Activated T-helper 17 cell treated with anti-CD3 and anti-CD28 coated beads, Interleukin-2, amount 50 U/mL, for 72 hours (primary cell): ENCODE data around the gene GPR31. TPM values are rescaled to one million over a fixed set of nuclear protein-coding genes. Genes with fewer than 3 reads are reported as not detected.
"Not testable (repeated sequence)": the region's sequence is repeated elsewhere in the genome, so short reads cannot be mapped to it uniquely, and the experiment has no call there.

ENCODE experiments used
- ATAC-seq: fragments of 150-1000 bp; cut with Tn5 transposase; replicated peaks from 2 replicates; pipeline ENCODE4 v1.10.0; 2021; ENCODE audit warnings: mild to moderate bottlenecking, moderate library complexity
- H3K27ac Mint-ChIP-seq: one replicate; pipeline ENCODE4 v1.8.0; 2022; ENCODE audit warnings: mixed read lengths
- H3K27me3 Mint-ChIP-seq: one replicate; pipeline ENCODE4 v1.8.0; 2022; ENCODE audit warnings: mixed read lengths
- H3K36me3 Mint-ChIP-seq: one replicate; pipeline ENCODE4 v1.8.0; 2022; ENCODE audit warnings: low read depth, mild to moderate bottlenecking, mixed read lengths
- H3K4me1 Mint-ChIP-seq: one replicate; pipeline ENCODE4 v1.8.0; 2022; ENCODE audit warnings: mixed read lengths
- H3K4me3 Mint-ChIP-seq: one replicate; pipeline ENCODE4 v1.8.0; 2022; ENCODE audit warnings: mild to moderate bottlenecking, mixed read lengths
- H3K9me3 Mint-ChIP-seq: one replicate; pipeline ENCODE4 v1.8.0; 2022; ENCODE audit warnings: mixed read lengths
- total RNA-seq, 2 donors: library from RNA; stranded (reverse); gene quantifications; one replicate each; pipeline ENCODE4 v1.2.3, GENCODE V29; 2022

The GPR31 gene
- total RNA-seq, 2 donors from 2014 or later: not detected

- H3K36me3 Mint-ChIP-seq, H3K4me3 Mint-ChIP-seq, H3K4me1 Mint-ChIP-seq, ATAC-seq, H3K27ac Mint-ChIP-seq, H3K9me3 Mint-ChIP-seq, H3K27me3 Mint-ChIP-seq: not testable (repeated sequence)
Measured at GRCh38 chr6:167178896-167179655, 21.3 kb upstream of the GPR31 start.

GRCh38 chr6:167177271-167177670 lies 19.5 kb upstream of the GPR31 start:
- not testable (repeated sequence) for H3K27ac Mint-ChIP-seq, H3K36me3 Mint-ChIP-seq, H3K4me1 Mint-ChIP-seq, ATAC-seq, H3K27me3 Mint-ChIP-seq, H3K9me3 Mint-ChIP-seq, H3K4me3 Mint-ChIP-seq

DNA sequence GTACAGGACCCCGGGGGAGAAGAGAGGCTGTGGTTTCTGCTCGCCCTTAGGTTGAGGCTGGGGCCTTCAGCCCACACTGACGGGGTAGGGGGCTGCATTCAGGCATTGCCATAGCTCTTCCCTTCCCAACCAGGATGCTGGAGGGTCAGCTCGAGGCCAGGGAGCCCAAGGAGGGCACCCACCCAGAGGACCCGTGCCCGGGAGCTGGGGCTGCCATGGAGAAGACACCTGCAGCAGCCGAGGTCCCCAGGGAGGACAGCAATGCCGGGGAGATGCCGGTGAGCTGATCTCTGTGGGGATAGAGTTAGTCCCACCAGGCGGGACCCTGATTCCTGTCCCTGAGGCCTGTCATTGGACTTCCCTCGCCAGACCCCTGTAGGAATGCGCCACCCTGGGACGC lies 14.2 kb upstream of the GPR31 start:
- not testable (repeated sequence) for H3K27me3 Mint-ChIP-seq, H3K4me1 Mint-ChIP-seq, H3K9me3 Mint-ChIP-seq, H3K4me3 Mint-ChIP-seq, ATAC-seq, H3K27ac Mint-ChIP-seq, H3K36me3 Mint-ChIP-seq

DNA sequence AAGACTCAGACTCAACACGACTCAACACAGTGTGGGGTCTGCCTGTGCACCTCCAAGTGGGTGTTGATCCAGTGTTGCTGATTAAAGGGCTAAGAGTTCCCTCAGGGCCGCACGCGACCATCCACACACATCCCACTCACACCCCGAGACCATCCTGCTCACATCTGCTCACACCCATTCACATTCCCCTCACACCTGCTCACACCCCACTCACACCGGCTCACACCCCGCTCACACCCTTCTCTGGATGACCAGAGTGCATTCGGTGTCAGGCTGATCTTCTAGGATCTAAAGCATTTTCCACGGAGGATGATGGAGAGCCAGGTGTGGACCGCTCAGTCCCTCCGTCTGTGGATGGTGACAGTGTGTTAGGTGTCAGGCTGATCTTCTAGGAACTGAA lies 13.5 kb upstream of the GPR31 start:
- H3K36me3 Mint-ChIP-seq, H3K4me1 Mint-ChIP-seq, H3K27ac Mint-ChIP-seq, H3K4me3 Mint-ChIP-seq, ATAC-seq, H3K9me3 Mint-ChIP-seq, H3K27me3 Mint-ChIP-seq: not testable (repeated sequence)

GRCh38 chr6:167169867-167170266 lies 12.1 kb upstream of the GPR31 start:
- not testable (repeated sequence) for H3K27me3 Mint-ChIP-seq, H3K4me3 Mint-ChIP-seq, H3K36me3 Mint-ChIP-seq, H3K9me3 Mint-ChIP-seq, H3K4me1 Mint-ChIP-seq, ATAC-seq
- peak overlapping the region; percentile 16 for H3K27ac Mint-ChIP-seq

DNA sequence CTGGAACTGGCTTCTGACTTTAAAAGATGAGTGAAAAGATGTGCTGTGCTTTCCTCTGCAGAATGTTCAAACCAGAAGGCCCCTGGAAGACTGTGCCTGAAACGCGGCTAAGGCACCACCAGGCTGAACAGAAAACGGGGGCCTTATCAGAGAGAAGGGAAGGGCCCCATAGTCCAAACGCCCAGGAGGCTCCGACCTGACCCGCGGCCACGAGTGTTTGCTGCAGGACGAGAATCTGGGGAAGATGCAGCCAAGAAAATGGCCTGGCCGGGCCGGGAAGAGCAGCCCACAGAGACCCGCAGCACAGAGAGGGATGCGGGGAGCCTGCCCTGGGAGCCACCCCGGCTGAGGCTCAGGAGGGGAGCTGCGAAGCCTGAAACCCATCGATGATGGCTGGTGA lies 10.5 kb upstream of the GPR31 start:
- not testable (repeated sequence) for H3K36me3 Mint-ChIP-seq, H3K4me3 Mint-ChIP-seq, ATAC-seq, H3K4me1 Mint-ChIP-seq, H3K27ac Mint-ChIP-seq, H3K27me3 Mint-ChIP-seq, H3K9me3 Mint-ChIP-seq

- H3K36me3 Mint-ChIP-seq, H3K4me3 Mint-ChIP-seq, H3K27ac Mint-ChIP-seq, ATAC-seq, H3K9me3 Mint-ChIP-seq, H3K27me3 Mint-ChIP-seq, H3K4me1 Mint-ChIP-seq: not testable (repeated sequence)
Measured at GRCh38 chr6:167167699-167168098, 9.9 kb upstream of the GPR31 start.

- Mint-ChIP-seq H3K9me3 (no peaks in the 10 kb centered on the region), H3K27ac (no peak overlapping the region), H3K36me3 (no peaks in the 10 kb centered on the region), H3K4me3 (no peak overlapping the region), H3K27me3 (peaks cover 5% of the 10 kb centered on the region), H3K4me1 (peaks cover 7% of the 10 kb centered on the region)
- ATAC-seq: no peak
Measured at GRCh38 chr6:167165858-167166471, 8.2 kb upstream of the GPR31 start.

DNA sequence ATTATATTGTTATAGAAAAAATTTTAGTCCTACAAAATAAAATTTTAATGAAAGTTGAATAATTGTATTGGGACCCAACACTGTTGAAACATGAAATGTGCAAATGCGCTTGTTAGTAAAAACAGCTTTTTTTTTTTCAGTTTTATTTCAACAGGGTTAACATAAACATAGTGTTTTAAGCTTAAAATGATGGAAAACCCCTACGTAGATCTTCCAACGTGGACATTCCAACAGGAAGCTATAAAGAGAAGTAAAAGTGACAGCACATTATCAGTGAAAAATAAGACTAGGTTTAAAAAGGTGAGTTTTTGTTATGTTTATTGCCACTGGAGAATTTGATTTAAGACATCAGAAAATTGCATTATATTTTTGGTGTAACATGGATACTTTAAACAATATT lies 6.5 kb upstream of the GPR31 start:
- Mint-ChIP-seq H3K4me3 (no peak overlapping the region), H3K27me3 (no peaks in the 10 kb centered on the region), H3K36me3 (no peaks in the 10 kb centered on the region), H3K27ac (no peak overlapping the region), H3K9me3 (no peaks in the 10 kb centered on the region), H3K4me1 (peaks cover 2% of the 10 kb centered on the region)
- no peak for ATAC-seq

GRCh38 chr6:167163476-167164011 lies 5.8 kb upstream of the GPR31 start:
- no peaks in the 10 kb centered on the region for H3K27me3 Mint-ChIP-seq
- no peaks in the 10 kb centered on the region for H3K9me3 Mint-ChIP-seq
- no peak for ATAC-seq
- no peak overlapping the region for H3K4me3 Mint-ChIP-seq
- no peak overlapping the region for H3K27ac Mint-ChIP-seq
- H3K36me3 Mint-ChIP-seq: no peaks in the 10 kb centered on the region
- no peaks in the 10 kb centered on the region for H3K4me1 Mint-ChIP-seq

DNA sequence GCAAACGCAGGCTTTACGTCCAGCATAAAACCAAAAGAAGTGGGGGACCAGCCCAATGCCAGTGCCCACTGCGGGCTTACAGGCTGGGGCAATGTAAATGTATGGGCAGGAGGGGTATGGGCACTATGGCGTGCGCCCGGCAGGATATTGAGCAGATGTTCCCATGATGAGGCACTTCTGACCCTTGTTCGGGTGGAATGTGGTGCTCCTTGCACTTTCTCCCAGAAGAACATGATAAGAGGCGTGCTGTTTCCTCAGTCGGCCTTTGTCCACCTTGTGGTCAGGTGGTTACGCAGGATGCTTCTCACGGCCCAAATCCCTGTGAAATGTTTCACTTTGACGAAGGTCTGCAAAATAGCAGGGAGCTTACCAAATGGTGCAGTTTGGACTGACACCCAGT lies 4.8 kb upstream of the GPR31 start:
- Mint-ChIP-seq H3K27me3 (no peaks in the 10 kb centered on the region), H3K4me3 (no peak overlapping the region), H3K36me3 (no peaks in the 10 kb centered on the region), H3K9me3 (no peaks in the 10 kb centered on the region), H3K4me1 (no peaks in the 10 kb centered on the region), H3K27ac (no peak overlapping the region)
- no peak for ATAC-seq

- Mint-ChIP-seq H3K4me3 (no peak overlapping the region), H3K9me3 (no peaks in the 10 kb centered on the region), H3K4me1 (no peaks in the 10 kb centered on the region), H3K27ac (no peak overlapping the region), H3K27me3 (no peaks in the 10 kb centered on the region), H3K36me3 (no peaks in the 10 kb centered on the region)
- ATAC-seq: no peak
Measured at GRCh38 chr6:167161851-167162467, 4.2 kb upstream of the GPR31 start.

- H3K36me3 Mint-ChIP-seq: peaks cover 6% of the 10 kb centered on the region
- H3K27ac Mint-ChIP-seq: no peak overlapping the region
- ATAC-seq: no peak
- H3K27me3 Mint-ChIP-seq: no peaks in the 10 kb centered on the region
- H3K4me1 Mint-ChIP-seq: peaks cover 14% of the 10 kb centered on the region
- no peak overlapping the region for H3K4me3 Mint-ChIP-seq
- no peaks in the 10 kb centered on the region for H3K9me3 Mint-ChIP-seq
Measured at GRCh38 chr6:167157414-167157813, 366 bp downstream of the GPR31 start.

GRCh38 chr6:167154895-167155294 lies 2.9 kb downstream of the GPR31 start:
- peaks cover 25% of the 10 kb centered on the region for H3K4me1 Mint-ChIP-seq
- H3K4me3 Mint-ChIP-seq: no peak overlapping the region
- H3K27ac Mint-ChIP-seq: no peak overlapping the region

GRCh38 chr6:167154291-167154690 lies 3.5 kb downstream of the GPR31 start:
- ATAC-seq: no peak
- H3K4me1 Mint-ChIP-seq: peaks cover 25% of the 10 kb centered on the region
- H3K4me3 Mint-ChIP-seq: no peak overlapping the region
- H3K36me3 Mint-ChIP-seq: peaks cover 6% of the 10 kb centered on the region
- no peaks in the 10 kb centered on the region for H3K27me3 Mint-ChIP-seq
- no peak overlapping the region for H3K27ac Mint-ChIP-seq
- H3K9me3 Mint-ChIP-seq: no peaks in the 10 kb centered on the region

More at GRCh38 chr6:167154895-167155294, 2.9 kb downstream of the GPR31 start:
- Mint-ChIP-seq H3K9me3 (no peaks in the 10 kb centered on the region), H3K36me3 (peaks cover 6% of the 10 kb centered on the region), H3K27me3 (no peaks in the 10 kb centered on the region)
- ATAC-seq: no peak
